HepG2 (cell line): ENCODE measurements around the gene NCLN.

ENCODE experiments used
- ELF3 ChIP-seq: IDR thresholded peaks from 2 replicates; pipeline ENCODE4 v1.6.1; 2016; ENCODE audit warnings: missing genetic modification reagents, missing compliant biosample characterization
- HNRNPH1 ChIP-seq: fragments of 200-400 bp; formaldehyde crosslinking; optimal IDR thresholded peaks from 2 replicates; pipeline ENCODE3; 2017; ENCODE audit warnings: mild to moderate bottlenecking, low read depth, low read length
- SIN3A ChIP-seq: IDR thresholded peaks from 2 replicates; pipeline ENCODE4 v1.6.1; 2011; ENCODE audit warnings: low read depth, mild to moderate bottlenecking, control low read depth, low read length, borderline replicate concordance
- TAF1 ChIP-seq: sonication (generic); formaldehyde crosslinking; IDR thresholded peaks from 2 replicates; pipeline ENCODE4 v1.4.0; 2020; ENCODE audit warnings: missing genetic modification reagents
- TEAD2 ChIP-seq: sonication (generic); formaldehyde crosslinking; IDR thresholded peaks from 2 replicates; pipeline ENCODE4 v1.9.0; 2021; ENCODE audit warnings: missing genetic modification reagents
- ZBTB1 ChIP-seq: sonication (generic); formaldehyde crosslinking; IDR thresholded peaks from 2 replicates; pipeline ENCODE4 v1.4.0; 2020; ENCODE audit warnings: missing genetic modification reagents, borderline replicate concordance
- ZNF333 ChIP-seq: sonication (generic); formaldehyde crosslinking; IDR thresholded peaks from 2 replicates; pipeline ENCODE4 v1.4.0; 2020; ENCODE audit warnings: mild to moderate bottlenecking, missing genetic modification reagents, borderline replicate concordance

DNA sequence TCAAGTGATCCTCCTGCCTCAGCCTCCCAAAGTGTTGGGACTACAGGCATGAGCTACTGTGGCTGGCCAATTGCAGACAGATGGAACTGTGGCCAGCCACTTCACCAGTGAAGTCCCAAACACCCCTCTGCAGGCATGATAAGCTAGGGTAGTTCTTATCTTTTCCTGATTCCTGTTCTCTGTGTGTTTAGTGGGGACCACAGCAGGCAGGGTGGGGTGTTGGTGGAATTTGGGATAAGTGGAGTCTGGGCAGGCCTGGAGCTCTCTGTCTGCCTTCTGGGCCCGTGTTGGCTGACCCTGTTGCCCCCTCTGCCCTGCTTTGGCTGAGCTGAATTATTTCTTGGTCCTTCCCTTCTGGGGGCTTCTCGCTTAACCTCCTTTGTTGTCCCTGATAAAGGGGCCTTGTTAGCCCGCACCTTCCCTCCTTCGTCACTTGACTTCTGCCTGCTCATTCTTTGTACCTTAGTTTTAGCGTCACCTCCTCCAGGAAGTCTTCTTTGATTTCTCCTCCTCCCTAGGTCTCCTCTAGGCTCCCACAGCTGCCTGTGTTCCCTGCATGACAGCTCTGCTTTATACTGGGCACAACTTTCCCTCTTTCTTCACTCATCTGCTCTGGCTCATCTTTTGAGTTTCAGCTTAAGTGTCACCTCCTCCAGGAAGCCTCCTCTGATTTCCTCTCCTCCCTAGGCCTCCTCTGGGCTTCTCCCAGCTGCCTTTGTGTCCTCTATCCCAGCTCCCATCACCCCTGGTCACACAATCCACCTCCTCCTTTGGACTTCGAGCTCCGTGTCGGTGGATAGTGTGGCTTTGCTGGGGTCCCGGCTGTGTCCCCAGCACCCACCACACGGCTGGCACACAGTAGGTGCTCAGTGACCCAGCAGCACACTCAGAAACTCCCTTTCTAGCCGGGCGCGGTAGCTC lies 1.7 kb upstream of the NCLN start:
- TF ChIP-seq TEAD2 (CRISPR knock-in tag): no peak
- no peak for TF ChIP-seq ZBTB1 (CRISPR knock-in tag)
- TF ChIP-seq TAF1: no peak
- no peak for TF ChIP-seq SIN3A
- TF ChIP-seq HNRNPH1: no peak
- no peak for TF ChIP-seq ZNF333 (CRISPR knock-in tag)
- TF ChIP-seq ELF3 (CRISPR knock-in tag): no peak
